Uterus (tissue), 4 donors: Measurements from ENCODE around the gene GLCCI1. TPM values are rescaled to one million over a fixed set of nuclear protein-coding genes. Genes with fewer than 3 reads are reported as not detected.
A peak's percentile ranks its signal among the peaks of the same experiment; 100 is the strongest.

Source experiments
- DNase-seq, 2 donors: peaks; one replicate each; pipeline ENCODE4 v3.0.0-alpha.2; 2019 to 2020
- H3K27ac ChIP-seq, 2 donors: fragments of 200-600 bp; sonication (generic); 1 replicate in 1 of 2; 2 replicates in 1 of 2; pipeline ENCODE4 v1.5.1; 2016 to 2018
- H3K27me3 ChIP-seq, 2 donors: fragments of 200-600 bp; sonication (generic); one replicate each; pipeline ENCODE4 v1.5.1; 2018 to 2019; ENCODE audit warnings: control low read depth in 1 of 2
- H3K36me3 ChIP-seq, 2 donors: fragments of 200-600 bp; sonication (generic); one replicate each; pipeline ENCODE4 v1.5.1; 2019; ENCODE audit warnings: control low read depth in 1 of 2
- H3K4me1 ChIP-seq, 2 donors: fragments of 200-600 bp; sonication (generic); one replicate each; pipeline ENCODE4 v1.5.1; 2018 to 2019; ENCODE audit warnings: control low read depth in 1 of 2
- H3K4me3 ChIP-seq, 2 donors: fragments of 200-600 bp; sonication (generic); 1 replicate in 1 of 2; 2 replicates in 1 of 2; pipeline ENCODE4 v1.5.1; 2018 to 2019; ENCODE audit warnings: mild to moderate bottlenecking in 1 of 2
- H3K9me3 ChIP-seq, 2 donors: fragments of 200-600 bp; sonication (generic); one replicate each; pipeline ENCODE4 v1.5.1; 2019; ENCODE audit warnings: control low read depth in 1 of 2
- CTCF ChIP-seq, 4 experiments: fragments of 200-600 bp in 2 of 4; fragments of 450-650 bp in 2 of 4; sonication (generic) in 2 of 4; IDR thresholded peaks; one replicate each; pipeline ENCODE4 v1.5.1; 2016 to 2019; ENCODE audit warnings: antibody characterized with exemption in 4 of 4, mild to moderate bottlenecking in 2 of 4, moderate library complexity in 1 of 4
- POLR2A ChIP-seq, 2 donors: fragments of 450-650 bp; IDR thresholded peaks; one replicate each; pipeline ENCODE4 v1.6.1; 2016; ENCODE audit warnings: antibody characterized with exemption in 2 of 2, mild to moderate bottlenecking in 1 of 2, moderate library complexity in 1 of 2
- intact Hi-C: fragments of 100-400 bp; cut with DNase I; formaldehyde crosslinking; loops from one replicate; pipeline ENCODE4 v1.15.1; 2023; ENCODE audit warnings: low total_unique reads
- total RNA-seq, 4 donors: library from RNA; depleted of rRNA in 3 of 4; stranded (reverse); fragments of >200 nt in 3 of 4; gene quantifications; one replicate each; pipeline versions ENCODE4 v1.1.0 to v1.2.4, GENCODE V29; 2014 to 2023
- donor health status: DM: yes; HTN: yes; CAD: no.

Gene GLCCI1
- total RNA-seq, 4 donors from 2014 or later, result 2.9 to 21.6 (median 9.0) TPM

GRCh38 chr7:7984424-7984823 lies 15.8 kb downstream of the GLCCI1 start:
- Histone ChIP-seq H3K27me3 (no peaks in the 10 kb centered on the region), H3K27ac (no peak overlapping the region), H3K4me3 (no peak overlapping the region), H3K9me3 (no peaks in the 10 kb centered on the region), H3K4me1 (no peaks in the 10 kb centered on the region), H3K36me3 (no peaks in the 10 kb centered on the region)
- TF ChIP-seq POLR2A (IDR thresholded peaks at IDR 0.05) (no peak), CTCF (IDR thresholded peaks at IDR 0.05) (no peak)
- intact Hi-C loops, result no loop called here
- no peak for DNase-seq

- intact Hi-C loops, result no loop called here
- Histone ChIP-seq H3K4me3 (no peak overlapping the region), H3K27ac (no peak overlapping the region), H3K9me3 (peaks cover 0 to 7% of the 10 kb centered on the region in 2 donors), H3K4me1 (no peaks in the 10 kb centered on the region), H3K27me3 (no peaks in the 10 kb centered on the region), H3K36me3 (no peaks in the 10 kb centered on the region)
- TF ChIP-seq POLR2A (IDR thresholded peaks at IDR 0.05), result no peak
- TF ChIP-seq CTCF (IDR thresholded peaks at IDR 0.05), result no peak
- no peak for DNase-seq
Observed at GRCh38 chr7:7988706-7989105, 20.1 kb downstream of the GLCCI1 start.

GRCh38 chr7:7989133-7989532 lies 20.5 kb downstream of the GLCCI1 start:
- Histone ChIP-seq H3K36me3 (no peaks in the 10 kb centered on the region), H3K4me3 (no peak overlapping the region), H3K9me3 (peaks cover 0 to 7% of the 10 kb centered on the region in 2 donors), H3K4me1 (no peaks in the 10 kb centered on the region), H3K27me3 (no peaks in the 10 kb centered on the region), H3K27ac (peak overlapping the region in 1 of 2 donors; percentile 31)
- TF ChIP-seq POLR2A (IDR thresholded peaks at IDR 0.05) (no peak), CTCF (IDR thresholded peaks at IDR 0.05) (no peak)
- intact Hi-C loops, result no loop called here
- no peak for DNase-seq

- H3K9me3 ChIP-seq, result peaks cover 0 to 7% of the 10 kb centered on the region in 2 donors
- intact Hi-C loops, result no loop called here
- no peaks in the 10 kb centered on the region for H3K36me3 ChIP-seq
- DNase-seq, result no peak
- no peaks in the 10 kb centered on the region for H3K4me1 ChIP-seq
- peak overlapping the region in 1 of 2 donors; percentile 31 for H3K27ac ChIP-seq
- H3K4me3 ChIP-seq, result no peak overlapping the region
- H3K27me3 ChIP-seq, result no peaks in the 10 kb centered on the region
- TF ChIP-seq POLR2A (IDR thresholded peaks at IDR 0.05) (no peak), CTCF (IDR thresholded peaks at IDR 0.05) (no peak)
Observed at GRCh38 chr7:7989616-7990440, 21.2 kb downstream of the GLCCI1 start.

GRCh38 chr7:7990441-7990761 lies 21.8 kb downstream of the GLCCI1 start:
- H3K4me1 ChIP-seq, result no peaks in the 10 kb centered on the region
- peaks cover 0 to 7% of the 10 kb centered on the region in 2 donors for H3K9me3 ChIP-seq
- DNase-seq, result no peak
- H3K27me3 ChIP-seq, result no peaks in the 10 kb centered on the region
- no peak overlapping the region for H3K4me3 ChIP-seq
- H3K27ac ChIP-seq, result no peak overlapping the region
- intact Hi-C loops, result no loop called here
- no peaks in the 10 kb centered on the region for H3K36me3 ChIP-seq
- TF ChIP-seq CTCF (IDR thresholded peaks at IDR 0.05) (no peak), POLR2A (IDR thresholded peaks at IDR 0.05) (no peak)
